Stimulated activated CD8-positive, alpha-beta memory T cell treated with anti-CD3 and anti-CD28 coated beads, Interleukin-4, amount 100 ng/mL, for 48 hours (primary cell): ENCODE measurements around the gene NEK6.

Source experiments
- DNase-seq: peaks from one replicate; pipeline ENCODE4 v3.0.0-alpha.2; 2020

NEK6 gene

GRCh38 chr9:124299515-124300090 is 41.9 kb downstream of the NEK6 start:
- DNase-seq = no peak

DNA sequence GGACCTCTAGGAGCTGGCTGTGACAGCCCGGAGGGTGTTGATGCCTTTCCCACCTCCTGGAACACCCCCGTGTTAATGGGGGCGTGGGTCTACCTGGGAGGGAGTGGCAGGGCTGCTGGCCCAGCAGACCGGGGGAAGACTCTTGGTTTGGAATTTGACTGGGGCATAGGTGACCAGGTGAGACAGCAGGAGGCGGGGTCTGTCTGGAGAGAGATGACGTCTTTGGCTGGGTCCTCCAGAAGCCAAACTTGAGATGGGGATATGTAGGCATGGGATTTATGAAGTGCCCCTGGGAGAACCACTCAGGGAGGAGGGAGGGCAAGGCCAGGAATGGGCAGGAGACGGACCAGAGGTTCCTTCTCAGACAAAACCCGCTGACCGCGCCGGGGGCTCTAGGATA is 42.6 kb downstream of the NEK6 start:
- no peak for DNase-seq

GRCh38 chr9:124302921-124303320 is 45.2 kb downstream of the NEK6 start:
- no peak for DNase-seq

DNA sequence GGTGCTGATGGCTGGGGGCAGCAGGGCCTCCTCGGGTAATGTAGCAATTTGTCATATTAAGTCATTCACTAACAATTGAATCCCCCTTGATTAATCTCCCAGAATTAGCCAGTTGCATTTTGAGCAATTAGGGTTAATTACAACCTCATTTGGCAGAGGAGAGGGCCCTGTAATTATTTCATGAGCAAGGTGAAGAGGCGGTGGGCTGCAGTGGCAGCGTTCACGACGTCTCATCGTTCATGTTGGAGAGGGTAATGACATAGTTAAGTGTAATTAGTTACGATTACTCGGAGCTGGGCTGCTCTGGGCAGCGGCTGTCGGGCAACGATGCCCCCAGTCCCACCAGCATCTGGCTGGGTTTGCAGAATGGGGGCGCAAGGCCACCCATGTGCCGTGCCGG is 46.0 kb downstream of the NEK6 start:
- DNase-seq = no peak

DNA sequence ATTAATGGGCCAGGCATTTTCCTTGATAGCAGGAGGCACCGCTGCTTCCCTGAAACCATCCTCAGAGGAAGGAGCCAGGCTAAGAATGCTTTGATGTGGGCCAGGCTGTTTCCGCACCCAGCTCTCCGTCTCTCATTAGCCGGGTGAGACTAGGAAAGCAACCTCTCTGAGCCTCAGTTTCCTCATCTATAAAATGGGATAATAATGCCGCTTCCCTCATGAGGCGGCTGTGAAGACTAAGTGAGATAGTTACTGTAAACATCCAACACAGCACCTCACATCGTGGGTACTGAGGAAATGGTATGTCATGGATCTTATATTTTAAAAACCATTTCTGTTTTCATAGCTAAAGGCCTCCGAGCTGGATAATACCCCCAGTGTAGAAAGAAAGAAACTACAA is 46.5 kb downstream of the NEK6 start:
- DNase-seq = no peak

DNA sequence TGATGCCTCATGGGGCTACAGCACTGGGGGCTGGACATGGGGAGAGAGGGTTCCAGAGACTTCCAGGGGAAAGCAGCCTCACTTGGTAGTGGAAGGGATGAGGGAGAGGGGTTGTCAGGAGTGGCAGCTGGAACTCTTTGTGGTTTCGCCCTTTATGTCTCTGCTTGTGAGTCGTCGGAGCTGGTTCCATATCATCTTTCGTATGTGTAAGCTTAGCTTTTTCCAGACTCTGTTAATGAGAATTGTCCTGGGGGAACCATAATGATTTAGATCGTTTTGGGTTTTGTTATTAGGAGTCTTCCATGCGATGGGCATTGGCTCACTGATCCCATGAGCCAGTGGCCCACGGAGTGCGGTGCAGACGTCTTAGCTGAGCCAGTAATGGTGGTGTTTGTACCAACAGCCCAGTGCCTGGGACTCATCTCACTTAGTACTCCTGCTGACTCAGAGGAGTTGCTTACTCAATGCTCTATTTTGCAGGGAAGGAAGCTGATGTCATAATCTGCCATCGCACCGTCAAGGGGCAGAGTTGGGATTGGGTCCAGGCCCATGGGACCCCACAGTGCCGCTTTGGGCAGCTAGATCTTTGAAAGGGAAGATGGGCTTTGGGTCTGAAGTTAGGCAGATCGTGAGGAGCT is 48.5 kb downstream of the NEK6 start:
- no peak for DNase-seq

DNA sequence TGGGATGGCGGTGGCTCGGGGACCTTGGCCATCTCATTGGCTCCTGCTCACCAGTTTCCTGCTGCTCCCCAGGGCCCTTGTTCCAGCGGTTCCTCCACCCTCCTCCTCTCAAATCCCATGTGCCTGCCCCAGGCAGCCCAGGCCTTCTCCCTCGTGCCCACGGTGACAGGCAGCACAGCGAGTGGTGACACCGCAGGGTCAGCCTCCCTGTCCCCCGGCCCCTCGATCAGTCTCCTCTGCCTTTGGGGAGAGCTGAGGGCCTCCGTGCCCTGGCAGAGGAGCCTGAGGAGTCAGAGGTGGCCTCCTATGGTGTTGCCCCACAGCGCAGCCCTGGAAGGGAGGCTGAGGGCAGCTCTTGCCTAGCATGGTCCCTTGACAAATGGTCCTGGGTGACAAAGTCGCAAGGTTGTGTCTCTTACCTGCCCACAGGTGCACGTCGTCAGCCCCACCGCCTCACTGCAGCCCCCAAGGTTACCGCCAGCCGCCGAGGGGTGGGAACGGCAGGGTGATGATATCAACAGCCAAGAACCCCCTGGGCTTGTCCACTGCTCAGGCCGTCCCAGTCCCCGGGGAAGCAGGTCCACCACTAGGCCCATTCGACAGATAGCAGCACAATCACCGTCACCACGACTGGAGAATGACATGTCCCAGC is 49.8 kb downstream of the NEK6 start:
- no peak for DNase-seq

DNA sequence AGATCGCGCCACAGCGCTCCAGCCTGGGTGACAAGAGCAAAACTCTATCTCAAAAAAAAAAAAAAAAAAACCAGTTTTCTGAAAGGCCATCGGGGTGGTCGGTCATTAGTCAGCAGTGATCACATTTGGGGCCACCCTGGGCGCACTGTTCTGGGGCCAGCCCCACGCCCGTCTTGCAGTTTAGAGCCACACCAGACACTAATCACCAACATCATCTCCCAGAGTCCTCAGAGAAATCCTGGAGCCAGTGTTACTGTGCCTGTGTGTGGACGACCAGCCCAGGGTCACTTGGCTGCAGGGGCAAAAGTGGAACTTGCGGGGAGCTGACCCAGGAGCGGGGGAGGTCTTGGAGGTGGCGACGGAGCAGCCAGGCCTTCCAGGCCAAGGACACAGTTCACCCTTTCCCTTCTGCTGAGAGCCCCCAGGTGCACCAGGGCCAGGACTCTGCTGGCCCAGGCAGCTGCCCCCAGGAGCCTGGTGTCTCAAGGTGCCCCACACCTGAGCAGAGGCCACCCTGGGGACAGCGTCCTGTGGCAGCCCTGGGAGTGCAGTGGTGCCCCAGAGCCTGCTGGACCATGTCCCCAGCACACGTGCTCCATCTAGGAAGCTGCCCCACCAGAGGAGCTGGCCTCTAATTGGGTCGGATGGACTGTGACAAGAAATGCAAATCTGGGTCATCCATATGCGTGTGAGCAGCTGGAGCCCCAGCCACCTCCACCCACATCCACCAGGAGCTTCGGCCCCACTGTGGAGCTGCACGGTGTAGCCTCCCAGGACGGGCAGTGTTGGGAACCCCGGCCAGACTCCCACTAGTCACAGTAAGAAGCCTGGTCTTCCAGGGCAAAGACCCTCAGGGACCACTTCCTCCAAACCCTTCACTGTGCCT is 51.1 kb downstream of the NEK6 start:
- no peak for DNase-seq

DNA sequence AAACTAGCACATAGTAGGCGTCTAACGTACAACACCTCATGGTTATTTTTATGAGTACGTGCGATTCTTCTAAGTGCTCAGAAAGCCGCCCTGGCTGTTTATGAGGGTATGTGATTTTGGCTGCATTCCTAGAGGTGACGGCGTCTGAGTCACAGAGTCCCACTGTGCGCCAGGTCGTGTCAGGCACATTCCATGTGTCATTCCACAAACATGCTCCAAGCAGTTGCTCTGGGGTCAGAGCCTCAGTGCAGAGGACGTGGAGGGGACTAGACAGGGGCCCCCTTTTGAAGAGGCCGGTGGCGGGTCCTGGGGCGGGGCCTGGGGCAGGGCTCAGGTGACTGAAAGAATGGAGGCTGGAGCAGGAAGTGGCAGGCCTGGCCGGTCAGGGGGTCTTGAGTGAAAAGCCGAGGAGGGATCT is 51.9 kb downstream of the NEK6 start:
- no peak for DNase-seq

DNA sequence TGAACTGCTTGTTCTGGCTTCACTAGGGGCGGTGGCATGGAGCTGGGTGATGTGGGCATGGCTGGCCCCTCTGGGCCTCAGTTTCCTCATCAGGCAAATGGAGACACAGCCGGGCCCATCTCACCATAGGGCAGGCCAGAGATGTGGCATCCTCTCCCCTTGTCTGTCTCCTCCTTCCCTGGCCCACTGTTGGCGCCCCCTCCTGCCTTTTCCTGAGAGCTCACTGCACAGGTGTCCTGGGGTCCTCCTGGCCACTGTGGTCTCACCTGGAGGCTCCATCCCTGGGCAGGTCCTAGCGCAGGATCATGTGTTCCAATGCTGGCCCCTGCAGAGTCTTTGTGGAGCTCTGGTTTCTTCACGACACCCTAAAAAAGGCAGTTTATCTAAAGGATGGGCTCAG is 53.5 kb downstream of the NEK6 start:
- DNase-seq = no peak

GRCh38 chr9:124312290-124313265 is 54.8 kb downstream of the NEK6 start:
- no peak for DNase-seq

GRCh38 chr9:124313940-124314339 is 56.2 kb downstream of the NEK6 start:
- no peak for DNase-seq

- DNase-seq = no peak
Observed at GRCh38 chr9:124315882-124316281, 58.1 kb downstream of the NEK6 start.

- DNase-seq = peak; percentile 74
Observed at GRCh38 chr9:124320062-124320973, 62.6 kb downstream of the NEK6 start.

GRCh38 chr9:124321416-124321815 is 63.7 kb downstream of the NEK6 start:
- DNase-seq = no peak

- DNase-seq = no peak
Observed at GRCh38 chr9:124321935-124322334, 64.2 kb downstream of the NEK6 start.

GRCh38 chr9:124322618-124323432 is 65.1 kb downstream of the NEK6 start:
- no peak for DNase-seq

DNA sequence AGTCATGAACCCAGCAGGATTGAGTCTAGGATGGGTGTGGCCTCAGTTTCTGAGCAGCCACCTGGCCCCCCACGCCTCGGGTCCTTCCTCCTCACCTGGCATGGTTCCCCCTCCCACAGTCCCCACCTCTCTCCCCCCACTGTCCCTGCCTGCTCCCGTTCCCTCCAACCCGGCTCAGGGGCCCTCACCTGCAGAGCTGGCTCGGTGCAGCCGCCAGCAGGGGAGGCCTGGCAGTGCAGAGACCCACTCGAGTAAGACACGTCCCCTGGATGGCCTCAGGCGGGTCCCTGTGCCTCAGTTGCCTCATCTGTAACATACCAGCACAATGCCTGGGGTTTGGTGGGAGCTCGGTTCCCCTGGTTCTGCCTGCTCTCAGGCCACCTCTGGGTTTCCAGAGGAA is 66.2 kb downstream of the NEK6 start:
- DNase-seq = no peak

- no peak for DNase-seq
Observed at GRCh38 chr9:124325816-124326215, 68.1 kb downstream of the NEK6 start.

- no peak for DNase-seq
Observed at GRCh38 chr9:124326378-124326777, 68.6 kb downstream of the NEK6 start.
